ENCODE data around the gene CEL. TPM values are rescaled to one million over a fixed set of nuclear protein-coding genes. Genes with fewer than 3 reads are reported as not detected.
A peak's percentile ranks its signal among the peaks of the same experiment; 100 is the strongest.

The CEL gene
- 0.14 and 0.53 TPM in 2 replicates for total RNA-seq

GRCh38 chr9:133061764-133062145 is at the start of gene CEL:
CEL (plus strand) TSS chr9:133061981; CDS start chr9:133062003, 22 bp downstream.

DNA sequence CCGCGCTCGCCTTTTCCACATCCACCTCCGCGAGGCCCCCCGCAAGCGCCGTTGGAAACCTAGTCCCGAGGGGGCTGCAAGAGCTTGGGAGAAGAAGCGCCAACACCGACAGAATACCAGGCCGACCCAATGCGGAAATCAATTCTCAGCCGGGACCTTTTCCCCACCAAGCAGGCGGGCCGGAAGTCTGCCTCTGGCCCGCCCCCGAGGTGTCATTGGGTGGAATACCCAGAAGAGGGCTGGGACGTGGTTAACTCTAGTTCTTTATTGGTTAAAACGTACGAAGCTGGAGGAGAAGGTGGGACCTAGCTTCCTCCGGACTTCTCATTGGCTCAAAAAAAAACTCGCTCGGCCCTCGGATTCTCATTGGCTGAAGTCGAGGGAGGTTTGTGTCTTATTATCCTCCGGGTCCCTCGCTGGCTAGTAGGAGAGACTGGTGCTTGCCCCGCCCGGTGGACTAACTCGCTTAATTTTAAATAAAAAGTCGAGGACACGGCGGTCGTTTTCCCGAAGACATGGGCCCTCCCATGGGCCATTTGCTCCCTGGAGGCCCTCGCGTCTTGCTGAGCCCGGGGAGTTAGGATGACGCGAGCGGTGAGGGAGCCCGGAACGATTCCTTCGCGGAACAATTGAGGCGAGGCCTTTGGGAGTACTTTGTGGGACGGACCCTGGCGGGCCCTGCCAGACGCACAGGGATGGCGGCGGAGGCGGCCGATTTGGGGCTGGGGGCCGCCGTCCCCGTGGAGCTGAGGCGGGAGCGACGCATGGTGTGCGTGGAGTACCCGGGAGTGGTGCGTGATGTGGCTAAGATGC is 31.3 kb upstream of the CEL start, which contains the start of gene GTF3C5:
TSS of gene GTF3C5 (plus strand) at position 681 of the 813 bp plus-strand sequence. CDS start at position 696, 15 bp downstream.

Small RNA genes lying within 50 kb of the gene (small RNA-seq; reads per million reads assigned to genes)
- gene MIR6877: 5.3 reads per million, percentile 82 among the genes with 10 or more reads in this experiment

Other genes with a start within 250 kb of the CEL start
- 0.13 TPM in 1 of 2 replicates, not detected in the other for gene AK8, start 183.7 kb upstream of the CEL start, total RNA-seq
- 2.0 TPM in 2 replicates for gene SPACA9, start 183.1 kb upstream of the CEL start, total RNA-seq
- 44.8 and 46.7 TPM in 2 replicates for gene TSC1, start 117.4 kb upstream of the CEL start, total RNA-seq
- gene GFI1B, start 83.3 kb upstream of the CEL start, total RNA-seq: not detected in 2 replicates
- 44.3 and 57.2 TPM in 2 replicates for gene GTF3C5, start 31.0 kb upstream of the CEL start, total RNA-seq
- 32.0 and 35.2 TPM in 2 replicates for gene RALGDS, start 59.3 kb downstream of the CEL start, total RNA-seq
- gene GBGT1, start 101.9 kb downstream of the CEL start, total RNA-seq: 12.5 and 14.1 TPM in 2 replicates
- not detected in 2 replicates for gene OBP2B, start 147.3 kb downstream of the CEL start, total RNA-seq
- gene ABO, start 213.2 kb downstream of the CEL start, total RNA-seq: 0.13 and 0.22 TPM in 2 replicates